Gastroesophageal sphincter (tissue), 4 donors: ENCODE data around the gene NNAT. TPM values are rescaled to one million over a fixed set of nuclear protein-coding genes. Genes with fewer than 3 reads are reported as not detected.

Source experiments
- ATAC-seq: fragments of 150-250 bp; one replicate; pipeline ENCODE4 v1.9.1; 2016; ENCODE audit warnings: mild to moderate bottlenecking, moderate library complexity
- H3K27ac ChIP-seq, 4 donors: fragments of 200-600 bp; sonication (generic) in 3 of 4; 1 replicate in 3 of 4; 2 replicates in 1 of 4; pipeline ENCODE4 v1.5.1; 2016 to 2019
- H3K27me3 ChIP-seq: fragments of 200-600 bp; sonication (generic); one replicate; pipeline ENCODE4 v1.5.1; 2019
- H3K36me3 ChIP-seq, 2 donors: fragments of 200-600 bp; sonication (generic); one replicate each; pipeline ENCODE4 v1.5.1; 2019; ENCODE audit warnings: control low read depth in 1 of 2
- H3K4me1 ChIP-seq, 3 donors: fragments of 200-600 bp; sonication (generic); 1 replicate in 2 of 3; 2 replicates in 1 of 3; pipeline ENCODE4 v1.5.1; 2016 to 2019; ENCODE audit warnings: control low read depth in 2 of 3
- H3K4me3 ChIP-seq, 2 donors: fragments of 200-600 bp; sonication (generic); one replicate each; pipeline ENCODE4 v1.5.1; 2019; ENCODE audit warnings: mild to moderate bottlenecking in 1 of 2, moderate library complexity in 1 of 2
- H3K9me3 ChIP-seq, 3 donors: fragments of 200-600 bp; sonication (generic); one replicate each; pipeline ENCODE4 v1.5.1; 2017 to 2019; ENCODE audit warnings: control low read depth in 2 of 3
- EP300 ChIP-seq: sonication (generic); formaldehyde crosslinking; IDR thresholded peaks from one replicate; pipeline ENCODE4 v1.6.1; 2017; ENCODE audit warnings: antibody characterized with exemption, mild to moderate bottlenecking
- POLR2A ChIP-seq, 2 donors: fragments of 450-650 bp; IDR thresholded peaks; one replicate each; pipeline ENCODE4 v1.6.1; 2017; ENCODE audit warnings: antibody characterized with exemption in 2 of 2, mild to moderate bottlenecking in 2 of 2, moderate library complexity in 1 of 2
- POLR2AphosphoS5 ChIP-seq: sonication (generic); formaldehyde crosslinking; IDR thresholded peaks from one replicate; pipeline ENCODE4 v1.6.1; 2017; ENCODE audit warnings: antibody characterized with exemption
- WGBS, 2 donors: methylation state at CpG; one replicate each; pipeline ENCODE4 v1.1.5; 2018; ENCODE audit warnings: low coverage in 1 of 2; 5-methylcytosine and 5-hydroxymethylcytosine counted together
- total RNA-seq, 4 donors: library from RNA; depleted of rRNA; stranded (reverse); fragments of >200 nt; gene quantifications; one replicate each; pipeline ENCODE4 v1.1.0, GENCODE V29; 2016
- TF ChIP-seq, protein P1 (sequence below), 4 experiments: fragments of 200-600 bp in 2 of 4; fragments of 450-650 bp in 2 of 4; sonication (generic) in 1 of 4; IDR thresholded peaks; one replicate each; pipeline ENCODE4 v1.5.1; 2017 to 2019; ENCODE audit warnings: antibody characterized with exemption in 4 of 4, mild to moderate bottlenecking in 2 of 4, moderate library complexity in 2 of 4

The NNAT gene
- total RNA-seq, 4 donors from 2014 or later, result 3.3 to 8.8 (median 7.7) TPM

DNA sequence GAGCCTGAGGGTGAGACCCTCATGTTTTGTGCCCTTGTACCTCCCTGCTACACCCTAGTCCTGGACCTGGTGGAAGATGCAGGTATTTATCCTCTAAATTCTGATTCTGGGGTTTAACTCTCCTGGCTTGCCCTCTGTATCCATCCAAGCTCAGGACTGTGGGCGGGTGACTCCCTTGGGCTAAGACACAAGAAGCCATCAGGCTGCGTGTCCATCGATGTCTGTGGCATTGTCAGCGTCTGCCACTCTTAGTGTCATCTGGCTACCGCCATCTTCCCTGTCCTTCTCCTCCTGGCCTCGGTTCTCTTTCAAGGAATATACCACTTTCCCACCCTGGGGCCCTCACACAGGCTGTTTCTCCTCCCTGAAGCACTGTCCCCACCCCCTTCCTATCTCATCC, 35.5 kb downstream of the NNAT start:
- Histone ChIP-seq H3K9me3 (no peaks in the 10 kb centered on the region), H3K27ac (no peak overlapping the region), H3K4me1 (no peaks in the 10 kb centered on the region), H3K27me3 (peaks cover 7% of the 10 kb centered on the region), H3K36me3 (no peaks in the 10 kb centered on the region), H3K4me3 (no peak overlapping the region)
- no peak for ATAC-seq
- TF ChIP-seq POLR2A (IDR thresholded peaks at IDR 0.05) (no peak), EP300 (no peak), POLR2AphosphoS5 (no peak)
- TF ChIP-seq, protein P1, sequence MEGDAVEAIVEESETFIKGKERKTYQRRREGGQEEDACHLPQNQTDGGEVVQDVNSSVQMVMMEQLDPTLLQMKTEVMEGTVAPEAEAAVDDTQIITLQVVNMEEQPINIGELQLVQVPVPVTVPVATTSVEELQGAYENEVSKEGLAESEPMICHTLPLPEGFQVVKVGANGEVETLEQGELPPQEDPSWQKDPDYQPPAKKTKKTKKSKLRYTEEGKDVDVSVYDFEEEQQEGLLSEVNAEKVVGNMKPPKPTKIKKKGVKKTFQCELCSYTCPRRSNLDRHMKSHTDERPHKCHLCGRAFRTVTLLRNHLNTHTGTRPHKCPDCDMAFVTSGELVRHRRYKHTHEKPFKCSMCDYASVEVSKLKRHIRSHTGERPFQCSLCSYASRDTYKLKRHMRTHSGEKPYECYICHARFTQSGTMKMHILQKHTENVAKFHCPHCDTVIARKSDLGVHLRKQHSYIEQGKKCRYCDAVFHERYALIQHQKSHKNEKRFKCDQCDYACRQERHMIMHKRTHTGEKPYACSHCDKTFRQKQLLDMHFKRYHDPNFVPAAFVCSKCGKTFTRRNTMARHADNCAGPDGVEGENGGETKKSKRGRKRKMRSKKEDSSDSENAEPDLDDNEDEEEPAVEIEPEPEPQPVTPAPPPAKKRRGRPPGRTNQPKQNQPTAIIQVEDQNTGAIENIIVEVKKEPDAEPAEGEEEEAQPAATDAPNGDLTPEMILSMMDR (IDR thresholded peaks at IDR 0.05), result no peak
- 86 to 88% methylated on average over 5 to 6 of the region's 6 CpGs for WGBS, 2 donors

DNA sequence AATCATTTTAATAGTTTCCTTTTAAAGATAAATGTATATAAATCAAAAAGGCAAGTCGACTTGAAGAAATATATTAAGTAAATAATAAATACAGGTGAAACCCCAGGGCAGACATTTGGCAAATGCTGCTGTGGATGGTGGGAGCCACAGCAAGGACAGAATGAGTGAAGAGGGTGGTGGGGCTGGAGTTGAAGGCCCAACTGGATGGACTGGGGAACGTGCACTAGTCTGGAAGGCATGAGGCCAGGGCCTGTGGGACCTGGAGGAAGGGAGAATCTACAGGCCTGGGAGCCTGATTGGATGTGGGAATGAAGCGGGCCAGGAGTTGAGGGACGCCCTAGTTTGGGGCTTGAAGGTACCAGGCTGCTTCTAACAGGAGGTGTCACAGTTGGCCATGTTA, 37.3 kb downstream of the NNAT start:
- WGBS, 2 donors, result 79 to 87% methylated on average over 3 to 4 of the region's 4 CpGs
- H3K27ac ChIP-seq, result no peak overlapping the region
- H3K9me3 ChIP-seq, result no peaks in the 10 kb centered on the region
- no peaks in the 10 kb centered on the region for H3K4me1 ChIP-seq
- H3K4me3 ChIP-seq, result no peak overlapping the region
- ATAC-seq, result no peak
- no peaks in the 10 kb centered on the region for H3K36me3 ChIP-seq
- TF ChIP-seq POLR2AphosphoS5 (no peak), POLR2A (IDR thresholded peaks at IDR 0.05) (no peak), EP300 (no peak)
- TF ChIP-seq, protein P1 (IDR thresholded peaks at IDR 0.05), result no peak
- peaks cover 22% of the 10 kb centered on the region for H3K27me3 ChIP-seq

DNA sequence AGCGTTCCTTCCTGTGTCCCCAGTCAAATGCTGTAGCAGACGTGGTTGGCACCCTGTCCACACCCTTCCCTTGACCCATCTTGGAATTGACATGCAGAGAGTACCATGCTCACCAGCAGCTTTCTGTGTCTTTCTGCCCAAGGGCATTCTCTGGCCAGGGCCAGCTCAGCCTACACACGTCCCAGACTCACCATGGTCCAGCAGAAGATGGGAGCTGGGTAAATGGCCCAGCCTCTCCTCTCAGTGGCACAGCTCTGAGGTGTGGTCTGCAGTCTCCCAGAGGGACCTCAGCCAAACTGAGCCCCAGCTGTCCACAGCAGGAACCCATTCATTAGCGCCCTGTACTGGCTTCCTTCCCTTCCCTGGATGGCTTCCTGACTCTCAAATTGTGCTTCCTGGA, 37.7 kb downstream of the NNAT start:
- ATAC-seq, result no peak
- TF ChIP-seq, protein P1 (IDR thresholded peaks at IDR 0.05), result no peak
- TF ChIP-seq POLR2A (IDR thresholded peaks at IDR 0.05), result no peak
- no peak for TF ChIP-seq EP300
- TF ChIP-seq POLR2AphosphoS5, result no peak
- 79 to 93% methylated on average over 2 of the region's 4 CpGs for WGBS, 2 donors
- H3K27me3 ChIP-seq, result peaks cover 26% of the 10 kb centered on the region
- no peaks in the 10 kb centered on the region for H3K36me3 ChIP-seq
- H3K4me3 ChIP-seq, result no peak overlapping the region
- H3K4me1 ChIP-seq, result no peaks in the 10 kb centered on the region
- H3K9me3 ChIP-seq, result no peaks in the 10 kb centered on the region
- H3K27ac ChIP-seq, result no peak overlapping the region

DNA sequence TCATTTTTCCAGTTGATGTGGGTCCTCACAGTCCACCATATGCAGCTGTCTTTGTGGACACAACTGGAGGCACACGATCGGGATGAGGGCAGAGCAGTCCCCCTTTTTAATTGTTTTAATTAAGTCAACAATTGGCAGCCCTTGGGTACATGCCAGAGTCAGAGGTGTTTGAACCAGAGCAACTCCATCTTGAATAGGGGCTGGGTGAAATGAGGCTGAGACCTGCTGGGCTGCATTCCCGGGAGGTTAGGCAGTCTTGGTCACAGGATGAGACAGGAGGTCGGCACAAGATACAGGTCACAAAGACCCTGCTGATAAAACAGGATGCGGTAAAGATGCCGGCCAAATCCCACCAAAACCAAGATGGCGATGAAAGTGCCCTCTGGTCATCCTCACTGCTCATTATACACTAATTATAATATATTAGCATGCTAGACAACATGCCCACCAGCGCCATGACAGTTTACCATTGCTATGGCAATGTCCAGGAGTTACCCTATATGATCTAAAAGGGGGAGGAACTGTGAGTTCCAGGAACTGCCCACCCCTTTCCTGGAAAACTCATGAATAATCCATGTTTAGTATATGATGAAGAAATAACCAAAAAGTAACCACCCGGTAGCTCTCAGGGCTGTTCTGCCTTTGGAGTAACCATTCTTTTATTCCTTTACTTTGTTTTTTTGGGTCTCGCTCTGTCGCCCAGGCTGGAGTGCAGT, 38.4 kb downstream of the NNAT start:
- TF ChIP-seq POLR2AphosphoS5, result no peak
- H3K36me3 ChIP-seq, result no peaks in the 10 kb centered on the region
- no peaks in the 10 kb centered on the region for H3K9me3 ChIP-seq
- no peak for ATAC-seq
- no peak overlapping the region for H3K4me3 ChIP-seq
- H3K27ac ChIP-seq, result no peak overlapping the region
- peaks cover 33% of the 10 kb centered on the region for H3K27me3 ChIP-seq
- peaks cover 0 to 5% (median 0%) of the 10 kb centered on the region in 3 donors for H3K4me1 ChIP-seq
- 91 to 98% methylated on average over 9 of the region's 11 CpGs for WGBS, 2 donors

DNA sequence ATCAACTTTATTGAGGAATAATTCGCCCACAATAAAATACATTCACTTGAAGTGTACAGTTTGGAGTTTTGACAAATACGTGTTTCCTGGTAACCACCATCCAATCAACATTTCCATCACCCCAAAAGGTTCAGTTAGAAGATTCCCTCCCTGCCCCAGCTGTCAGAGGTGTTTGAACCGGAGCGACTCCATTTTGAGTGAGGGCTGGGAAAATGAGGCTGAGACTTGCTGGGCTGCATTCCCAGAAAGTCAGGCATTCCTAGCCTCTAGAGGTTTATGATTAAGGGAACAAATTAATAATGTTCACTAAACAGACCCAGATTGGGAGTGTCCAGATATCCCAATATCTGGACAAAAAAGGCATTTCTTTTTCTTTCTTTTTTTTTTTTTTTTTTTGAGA, 39.6 kb downstream of the NNAT start:
- TF ChIP-seq EP300 (no peak), POLR2A (IDR thresholded peaks at IDR 0.05) (no peak), POLR2AphosphoS5 (no peak)
- TF ChIP-seq, protein P1 (IDR thresholded peaks at IDR 0.05), result no peak
- Histone ChIP-seq H3K4me3 (no peak overlapping the region), H3K27ac (no peak overlapping the region), H3K4me1 (peaks cover 0 to 8% (median 0%) of the 10 kb centered on the region in 3 donors), H3K27me3 (peaks cover 44% of the 10 kb centered on the region), H3K36me3 (no peaks in the 10 kb centered on the region), H3K9me3 (no peaks in the 10 kb centered on the region)
- 45 to 54% methylated on average over 2 to 4 of the region's 4 CpGs for WGBS, 2 donors
- no peak for ATAC-seq
